ENCODE results near the gene RNF169.

DNA sequence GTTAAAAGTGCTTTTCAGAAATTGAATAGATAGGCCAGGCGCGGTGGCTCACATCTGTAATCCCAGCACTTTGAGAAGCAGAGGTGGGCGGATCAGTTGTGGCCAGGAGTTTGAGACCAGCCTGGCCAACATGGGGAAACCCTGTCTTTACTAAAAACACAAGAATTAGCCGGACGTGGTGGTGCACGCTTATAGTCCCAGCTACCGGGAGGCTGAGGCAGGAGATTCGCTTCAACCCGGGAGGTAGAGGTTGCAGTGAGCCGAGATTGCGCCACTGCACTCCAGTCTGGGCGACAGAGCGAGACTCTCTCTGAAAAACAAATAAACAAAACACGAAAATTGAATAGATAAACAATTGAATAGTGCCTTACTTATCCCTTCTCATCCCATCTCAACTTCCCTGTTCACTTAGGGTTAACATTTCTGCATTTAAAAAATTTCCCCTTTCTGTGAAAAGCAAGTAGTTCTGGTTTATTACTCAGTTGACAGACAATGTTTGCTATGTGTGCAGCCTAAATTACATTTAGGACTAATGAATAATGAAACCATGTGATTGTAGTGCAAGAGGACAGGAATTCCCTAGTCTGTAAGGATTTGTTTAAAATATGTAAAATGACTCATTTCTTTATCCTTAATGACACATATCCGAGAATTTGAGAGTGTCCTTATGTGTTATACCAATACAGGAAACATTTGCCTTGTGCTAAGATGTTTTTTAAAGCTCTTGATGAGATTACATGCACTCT, 6.0 kb downstream of the RNF169 start:
- TF ChIP-seq, protein P1, sequence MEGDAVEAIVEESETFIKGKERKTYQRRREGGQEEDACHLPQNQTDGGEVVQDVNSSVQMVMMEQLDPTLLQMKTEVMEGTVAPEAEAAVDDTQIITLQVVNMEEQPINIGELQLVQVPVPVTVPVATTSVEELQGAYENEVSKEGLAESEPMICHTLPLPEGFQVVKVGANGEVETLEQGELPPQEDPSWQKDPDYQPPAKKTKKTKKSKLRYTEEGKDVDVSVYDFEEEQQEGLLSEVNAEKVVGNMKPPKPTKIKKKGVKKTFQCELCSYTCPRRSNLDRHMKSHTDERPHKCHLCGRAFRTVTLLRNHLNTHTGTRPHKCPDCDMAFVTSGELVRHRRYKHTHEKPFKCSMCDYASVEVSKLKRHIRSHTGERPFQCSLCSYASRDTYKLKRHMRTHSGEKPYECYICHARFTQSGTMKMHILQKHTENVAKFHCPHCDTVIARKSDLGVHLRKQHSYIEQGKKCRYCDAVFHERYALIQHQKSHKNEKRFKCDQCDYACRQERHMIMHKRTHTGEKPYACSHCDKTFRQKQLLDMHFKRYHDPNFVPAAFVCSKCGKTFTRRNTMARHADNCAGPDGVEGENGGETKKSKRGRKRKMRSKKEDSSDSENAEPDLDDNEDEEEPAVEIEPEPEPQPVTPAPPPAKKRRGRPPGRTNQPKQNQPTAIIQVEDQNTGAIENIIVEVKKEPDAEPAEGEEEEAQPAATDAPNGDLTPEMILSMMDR (IDR thresholded peaks at IDR 0.05): no peak
- no peak for TF ChIP-seq POLR2A (IDR thresholded peaks at IDR 0.05)
- no peak for TF ChIP-seq EP300 (IDR thresholded peaks at IDR 0.05)
